Kasumi-1 (cell line): Measurements from ENCODE around the gene CTSF.

Experiments
- DNase-seq, 2 experiments: peaks; one replicate each; lab custom pipeline; 2025; lab: John Stamatoyannopoulos, UW

Gene CTSF

GRCh38 chr11:66532784-66533183 lies 35.6 kb downstream of the CTSF start:
- no peak for DNase-seq

DNA sequence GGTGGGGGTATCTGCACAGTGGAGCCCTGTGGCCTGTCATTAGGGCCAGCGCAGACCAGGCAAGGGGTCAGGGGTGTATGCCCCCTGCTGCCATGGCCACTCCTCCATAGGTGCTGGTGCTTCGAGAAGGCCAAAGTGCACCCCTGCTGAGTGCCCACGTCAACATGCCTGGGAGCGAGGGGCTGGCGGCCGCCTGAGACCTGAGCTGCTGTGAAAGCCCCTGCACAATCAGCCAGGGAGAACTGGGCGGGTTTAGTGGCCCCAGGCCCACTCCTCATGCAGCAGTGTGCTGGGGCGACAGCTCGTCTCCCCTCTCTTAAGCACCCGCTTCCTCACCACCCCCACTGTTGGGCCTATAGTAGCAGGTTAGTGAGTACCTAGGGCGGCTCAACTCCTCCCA lies 36.6 kb downstream of the CTSF start:
- DNase-seq = no peak

DNA sequence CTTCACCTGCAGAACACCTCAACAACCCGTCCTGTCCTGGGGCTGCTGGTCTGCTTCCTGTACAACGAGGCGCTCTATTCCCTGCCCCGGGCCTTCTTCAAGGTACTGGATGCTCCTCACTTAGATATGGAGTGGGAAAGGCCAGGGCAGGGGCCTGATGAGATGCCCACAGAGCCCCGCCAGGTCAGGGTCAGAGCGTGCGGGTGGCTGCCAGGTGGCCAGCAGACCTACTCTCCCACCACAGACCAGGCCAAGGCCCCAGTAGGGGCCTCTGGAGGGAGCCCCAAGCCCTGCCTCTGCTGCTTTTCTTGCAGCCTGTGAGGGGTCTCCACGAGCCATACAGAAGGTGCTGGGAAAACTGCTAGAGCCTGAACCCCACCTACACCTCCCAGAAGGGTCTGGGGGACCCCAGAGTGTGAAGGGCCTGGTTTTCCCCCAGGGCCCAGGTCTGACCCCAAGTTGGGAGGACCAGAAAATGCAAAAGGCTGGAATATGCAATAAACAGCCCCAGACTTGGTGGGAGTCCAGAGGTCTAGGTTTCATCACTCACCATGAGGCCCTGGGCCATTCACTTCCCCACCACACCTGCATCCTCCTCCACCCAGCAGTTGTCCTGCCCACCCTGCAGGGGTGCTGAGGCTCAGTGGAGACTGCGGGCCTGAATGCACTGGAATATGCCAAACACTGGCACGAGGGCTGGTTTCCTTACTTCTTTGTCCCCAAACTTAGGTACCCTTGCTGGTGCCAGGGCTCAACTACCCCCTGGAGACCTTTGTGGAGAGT lies 37.3 kb downstream of the CTSF start:
- no peak for DNase-seq

DNA sequence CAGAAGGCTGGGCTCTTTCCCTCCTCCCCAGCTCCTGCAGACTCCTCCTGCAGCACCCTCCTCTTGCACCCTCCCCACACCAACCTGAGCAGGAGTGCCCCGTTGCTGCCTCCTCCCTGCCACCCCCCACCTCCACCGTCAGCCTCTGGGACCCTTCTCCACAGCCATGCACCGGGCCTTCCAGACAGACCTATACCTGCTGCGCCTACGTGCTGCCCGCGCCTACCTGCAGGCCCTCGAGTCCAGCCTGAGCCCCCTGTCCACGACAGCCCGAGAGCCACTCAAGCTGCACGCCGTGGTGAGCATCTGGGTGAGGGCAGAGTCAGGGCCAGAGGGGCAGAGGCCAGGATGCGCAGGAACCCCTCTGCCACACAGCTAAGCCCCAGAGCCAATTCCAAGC lies 38.8 kb downstream of the CTSF start:
- DNase-seq = no peak

- DNase-seq = no peak
Observed at GRCh38 chr11:66529069-66529468, 39.3 kb downstream of the CTSF start.

GRCh38 chr11:66524304-66525040 lies 43.9 kb downstream of the CTSF start:
- no peak for DNase-seq

GRCh38 chr11:66523611-66524010 lies 44.8 kb downstream of the CTSF start:
- DNase-seq = no peak
